Hematopoietic multipotent progenitor cell treated with erythropoietin and hydrocortisone succinate and interleukin-3 and kit ligand, for 15 days (in vitro differentiated cells): ENCODE measurements around the gene SLC25A46.
A peak's percentile ranks its signal among the peaks of the same experiment; 100 is the strongest.
"Not testable (repeated sequence)": the region's sequence is repeated elsewhere in the genome, so short reads cannot be mapped to it uniquely, and the experiment has no call there.

Experiments used
- DNase-seq: peaks from one replicate; pipeline ENCODE4 v3.0.0-alpha.2; 2015; ENCODE audit warnings: low spot score

The SLC25A46 gene

GRCh38 chr5:110738812-110739651, at the start of gene SLC25A46:
SLC25A46 (plus strand) TSS chr5:110739007; CDS start chr5:110739120, 113 bp downstream.
- DNase-seq = peak; percentile 88

- not testable (repeated sequence) for DNase-seq
Measured at GRCh38 chr5:110690587-110690986, 48.2 kb upstream of the SLC25A46 start.

GRCh38 chr5:110692669-110693068, 46.1 kb upstream of the SLC25A46 start:
- DNase-seq = not testable (repeated sequence)

- DNase-seq = no peak
Measured at GRCh38 chr5:110702300-110702699, 36.5 kb upstream of the SLC25A46 start.

DNA sequence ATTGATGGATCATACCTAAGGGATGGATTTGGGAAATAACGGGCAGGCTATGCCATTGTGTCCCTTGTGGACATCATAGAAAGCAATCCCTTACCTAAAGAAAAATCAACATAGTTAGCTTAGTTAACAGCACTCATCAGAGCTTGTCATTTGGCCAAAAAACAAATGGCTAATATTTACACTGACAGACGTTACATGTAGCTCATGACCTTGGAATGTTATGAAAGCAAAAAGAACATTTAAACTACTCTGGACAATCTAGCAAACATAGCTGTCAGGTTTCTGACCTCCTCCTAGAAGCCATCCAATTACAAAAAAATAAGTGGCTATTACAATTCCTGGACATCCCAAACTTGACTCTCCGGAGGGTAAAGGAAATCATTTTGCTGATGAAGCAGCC, 36.1 kb upstream of the SLC25A46 start:
- DNase-seq = no peak

DNA sequence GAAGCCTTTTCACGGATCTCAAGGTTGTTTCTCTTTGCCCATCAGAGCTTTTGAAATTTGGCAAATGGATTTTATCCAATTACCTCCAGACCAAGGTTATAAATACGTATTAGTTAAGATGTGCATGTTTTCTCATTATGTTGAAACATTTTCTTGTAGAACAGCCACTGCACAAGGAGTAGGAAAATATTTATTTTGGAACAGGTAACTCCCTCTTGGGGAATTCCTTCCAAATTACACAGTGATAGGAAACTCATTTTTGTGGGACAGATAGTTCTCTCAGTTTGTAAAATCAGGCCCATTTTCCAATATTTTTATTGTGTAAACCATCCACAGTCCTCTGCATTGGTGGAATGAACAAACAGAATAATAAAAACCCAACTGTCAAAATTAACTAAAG, 35.3 kb upstream of the SLC25A46 start:
- DNase-seq = no peak

GRCh38 chr5:110705349-110705748, 33.5 kb upstream of the SLC25A46 start:
- DNase-seq = no peak

DNA sequence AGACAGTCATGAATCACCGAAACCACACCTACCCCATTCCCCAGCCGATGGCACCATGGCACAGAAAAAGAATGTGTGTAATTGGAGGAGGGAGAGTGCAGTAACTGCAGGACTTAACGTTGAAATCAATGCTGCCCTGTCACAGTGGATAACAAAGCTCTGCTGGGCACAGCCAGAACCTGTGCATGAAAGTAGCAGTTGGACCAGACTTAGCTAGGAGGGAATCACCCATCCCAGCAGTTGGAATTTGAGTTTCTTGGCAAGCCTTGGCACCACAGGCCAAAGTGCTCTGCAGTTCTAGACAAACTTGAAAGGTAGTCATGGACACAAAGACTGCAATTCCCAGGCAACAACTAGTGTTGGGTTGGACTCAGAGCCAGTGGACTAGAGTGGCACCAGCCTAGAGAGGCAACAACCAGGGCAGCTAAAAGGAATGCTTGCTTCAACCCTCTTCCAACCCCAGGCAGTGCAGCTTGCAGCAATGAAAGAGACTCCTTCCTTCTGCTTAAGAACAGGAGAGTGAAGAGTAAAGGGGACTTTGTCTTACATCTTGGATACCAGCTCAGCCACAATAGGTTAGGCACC, 31.5 kb upstream of the SLC25A46 start:
- no peak for DNase-seq

GRCh38 chr5:110716247-110717245, 22.3 kb upstream of the SLC25A46 start:
- DNase-seq = no peak

GRCh38 chr5:110718311-110718710, 20.5 kb upstream of the SLC25A46 start:
- DNase-seq = no peak

DNA sequence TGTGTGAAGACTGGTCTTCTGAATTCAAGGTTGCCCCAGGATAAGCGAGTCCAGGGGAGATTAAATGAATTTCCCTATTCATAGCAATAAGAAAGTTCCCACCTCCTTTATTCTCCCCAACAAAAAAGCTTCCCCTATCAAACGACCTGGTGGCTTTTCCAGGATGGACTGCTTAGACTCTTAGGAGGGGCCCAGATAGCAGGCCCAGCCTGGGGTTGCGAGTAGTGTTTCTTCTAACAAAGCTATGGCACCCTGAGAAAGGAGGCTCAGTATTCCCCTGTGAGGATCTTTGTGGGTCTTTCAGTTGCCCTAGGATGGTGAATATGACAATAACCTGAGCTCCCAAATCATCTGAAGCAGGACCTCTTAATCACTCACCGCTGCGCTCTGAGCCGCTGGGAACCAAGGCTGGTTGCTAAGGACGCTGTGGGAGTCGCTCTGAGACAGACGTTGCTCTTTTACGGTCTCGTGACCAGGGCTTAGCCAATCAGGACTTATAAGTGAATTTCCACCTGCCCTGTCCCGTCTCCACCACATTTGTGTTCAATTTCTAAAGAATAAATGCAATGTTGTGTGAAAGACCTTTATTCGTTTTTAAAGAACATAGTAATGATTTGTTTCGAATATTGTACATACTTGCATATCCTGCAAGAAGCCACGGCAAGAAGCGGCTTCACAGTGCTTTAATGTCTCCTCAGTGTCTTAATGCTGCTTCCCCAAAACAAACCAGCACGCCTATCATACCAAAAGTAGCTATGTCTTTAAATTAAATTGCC, 12.4 kb upstream of the SLC25A46 start, which contains the start of gene TMEM232:
TMEM232 (minus strand) TSS at position 423 of the 776 bp plus-strand sequence. CDS start 59,319 bp downstream, outside the sequence.
- peak; percentile 75 for DNase-seq

DNA sequence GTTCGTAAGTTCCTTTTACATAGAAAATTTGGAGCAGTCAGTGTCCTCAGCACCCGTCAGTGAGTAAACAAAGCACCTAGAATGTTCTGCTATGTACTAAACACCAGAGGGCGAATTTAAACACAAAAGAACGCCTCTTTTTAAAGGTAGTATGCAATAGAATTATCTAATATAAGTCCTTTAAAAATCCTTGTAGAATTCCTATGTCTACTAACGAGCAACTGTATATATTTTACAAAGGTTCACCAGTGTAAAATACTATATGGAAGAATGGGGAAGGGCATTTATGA, 11.8 kb upstream of the SLC25A46 start:
- peak; percentile 28 for DNase-seq

DNA sequence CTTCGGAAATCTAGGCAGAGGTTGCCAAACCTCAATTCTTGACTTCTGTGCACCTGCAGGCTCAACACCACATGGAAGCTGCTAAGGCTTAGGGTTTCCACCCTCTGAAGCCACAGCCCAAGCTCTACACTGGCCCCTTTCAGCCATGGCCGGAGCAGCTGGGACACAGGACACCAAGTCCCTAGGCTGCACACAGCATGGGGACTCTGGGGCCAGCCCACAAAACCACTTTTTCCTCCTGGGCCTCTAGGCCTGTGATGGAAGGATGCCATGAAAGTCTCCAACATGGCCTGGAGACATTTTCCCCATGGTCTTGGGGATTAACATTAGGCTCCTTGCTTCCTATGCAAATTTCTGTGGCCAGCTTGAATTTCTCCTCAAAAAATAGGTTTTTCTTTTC, 7.3 kb upstream of the SLC25A46 start:
- DNase-seq = not testable (repeated sequence)

DNA sequence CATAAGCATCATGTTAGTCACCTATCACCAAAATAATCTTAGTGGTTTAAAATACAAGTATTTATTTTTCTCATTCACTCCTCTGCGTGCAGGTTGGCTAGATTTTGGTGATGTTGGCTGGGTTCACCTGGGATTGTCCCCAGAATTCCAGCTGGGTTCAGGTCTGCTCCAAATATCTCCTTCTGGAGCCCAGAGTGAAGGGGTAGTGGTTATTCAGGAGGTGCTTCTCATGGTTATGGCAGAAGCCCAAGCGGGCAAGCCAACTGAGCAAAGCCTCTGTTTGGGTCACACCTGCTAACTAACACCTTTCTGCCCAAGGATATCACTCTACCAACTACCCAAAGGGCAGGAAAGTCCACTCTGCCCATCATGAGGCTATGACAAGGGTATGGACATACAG, 4.7 kb upstream of the SLC25A46 start:
- DNase-seq = no peak

GRCh38 chr5:110735556-110735955, 3.3 kb upstream of the SLC25A46 start:
- DNase-seq = no peak

- no peak for DNase-seq
Measured at GRCh38 chr5:110736753-110737152, 2.1 kb upstream of the SLC25A46 start.

DNA sequence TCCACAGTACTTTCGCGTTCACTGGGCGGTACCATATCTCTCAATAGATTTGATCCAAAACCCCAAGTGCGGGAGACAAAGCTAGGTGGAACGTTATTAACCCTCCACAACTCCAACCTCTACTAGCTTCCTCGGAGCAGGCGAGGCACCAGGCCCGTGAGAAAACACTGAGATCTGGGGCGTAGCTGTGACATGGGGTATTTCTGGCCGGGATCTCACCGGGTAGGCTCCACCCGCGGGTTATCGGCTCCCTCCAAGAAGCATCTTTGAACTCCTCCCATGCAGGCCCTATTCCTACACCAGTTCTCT, 350 bp upstream of the SLC25A46 start:
- no peak for DNase-seq

DNA sequence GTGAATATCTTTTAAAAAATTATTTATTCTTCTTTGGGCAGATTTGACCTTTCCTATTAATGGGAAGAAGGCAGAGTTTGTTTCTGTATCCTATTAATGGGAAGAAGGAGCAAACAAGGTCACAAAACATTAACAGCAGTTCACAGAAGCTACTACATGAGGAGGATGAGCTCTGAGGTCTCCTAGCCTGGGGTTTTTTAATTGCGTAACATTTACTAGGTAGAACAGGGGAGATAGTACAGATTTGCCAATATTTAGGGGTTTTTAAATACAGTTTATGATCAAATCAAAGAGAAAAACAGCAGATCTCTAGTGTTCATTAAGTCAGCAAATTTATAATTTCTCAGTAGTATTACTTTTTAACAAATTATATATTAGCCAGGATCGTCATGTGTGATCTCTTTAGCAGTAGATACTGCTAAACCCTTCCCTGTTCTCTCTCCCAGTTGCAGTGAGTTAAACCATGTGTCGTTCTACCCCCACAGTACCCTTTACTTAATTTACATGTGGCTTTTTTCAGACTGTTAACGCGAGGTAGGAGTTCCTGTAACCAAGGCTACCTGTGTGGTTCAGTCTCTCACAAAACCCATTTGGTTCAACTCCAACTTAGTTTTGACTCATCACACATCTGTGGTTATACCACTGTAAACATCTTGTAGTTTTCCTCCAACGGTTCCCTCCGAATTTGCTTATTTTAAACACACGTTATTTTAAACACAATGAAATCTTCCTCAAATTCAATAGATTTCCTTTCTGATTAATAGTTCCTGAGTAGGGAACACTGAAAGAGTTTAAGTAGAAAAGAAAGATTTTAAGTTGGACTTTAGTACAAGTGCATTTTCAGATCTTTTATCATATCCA, 13.3 kb downstream of the SLC25A46 start:
- no peak for DNase-seq

DNA sequence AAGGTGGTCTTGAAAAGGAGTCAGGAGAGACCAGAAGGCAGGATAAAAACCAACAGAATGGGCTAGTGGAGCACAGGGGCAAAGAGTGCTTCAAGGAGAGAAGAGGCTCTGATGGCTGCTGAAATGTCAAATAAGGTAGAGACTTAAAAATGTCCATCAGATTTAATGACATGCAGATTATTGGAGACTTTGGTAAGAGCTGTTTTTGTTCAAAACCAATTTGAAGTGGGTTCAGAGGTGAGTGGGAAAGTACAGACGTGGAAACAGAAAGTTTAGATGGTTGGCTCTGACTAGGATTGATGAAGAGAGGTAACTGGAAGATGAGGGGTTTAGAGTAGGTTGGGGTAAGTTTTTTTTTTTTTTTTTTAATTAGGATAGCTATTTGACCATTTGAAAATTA, 14.1 kb downstream of the SLC25A46 start:
- DNase-seq = no peak

GRCh38 chr5:110753600-110753999, 14.8 kb downstream of the SLC25A46 start:
- peak; percentile 23 for DNase-seq

DNA sequence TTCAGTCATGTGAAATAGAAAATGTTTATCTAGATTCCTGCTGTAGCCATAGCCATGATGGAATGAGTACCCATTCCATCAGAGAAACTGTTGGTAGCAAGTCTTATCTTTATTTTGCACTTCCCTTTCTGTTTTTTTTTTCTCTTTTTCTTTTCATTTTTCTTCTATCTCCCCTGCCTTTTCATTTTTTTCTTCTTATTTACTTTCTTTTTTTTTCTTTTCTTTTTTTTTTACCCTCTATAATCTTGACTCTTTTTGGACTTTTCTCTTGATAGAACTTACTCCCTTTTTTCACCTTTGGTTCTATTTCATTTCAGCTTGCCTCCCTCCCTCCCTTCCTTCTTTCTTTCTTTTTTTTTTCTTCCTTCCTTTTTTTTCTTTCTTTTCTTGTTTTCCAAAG, 15.4 kb downstream of the SLC25A46 start:
- DNase-seq = no peak
